Measurements from ENCODE around the gene TACSTD2. TPM values are rescaled to one million over a fixed set of nuclear protein-coding genes. Genes with fewer than 3 reads are reported as not detected.

Gene TACSTD2
- total RNA-seq, 1 experiment from 2014 or later: 31.9 TPM

GRCh38 chr1:58620259-58620658 is 43.2 kb upstream of the TACSTD2 start:
- POLR2A ChIA-PET: interaction anchor here (1.0 kb wide), 1 partner anchor 44 kb away, joined by 4 read pairs; no protein-coding TSS in a partner anchor
- H3K4me3 Mint-ChIP-seq (ENCODE audit: unreplicated experiment): peak overlapping the region; percentile 62

DNA sequence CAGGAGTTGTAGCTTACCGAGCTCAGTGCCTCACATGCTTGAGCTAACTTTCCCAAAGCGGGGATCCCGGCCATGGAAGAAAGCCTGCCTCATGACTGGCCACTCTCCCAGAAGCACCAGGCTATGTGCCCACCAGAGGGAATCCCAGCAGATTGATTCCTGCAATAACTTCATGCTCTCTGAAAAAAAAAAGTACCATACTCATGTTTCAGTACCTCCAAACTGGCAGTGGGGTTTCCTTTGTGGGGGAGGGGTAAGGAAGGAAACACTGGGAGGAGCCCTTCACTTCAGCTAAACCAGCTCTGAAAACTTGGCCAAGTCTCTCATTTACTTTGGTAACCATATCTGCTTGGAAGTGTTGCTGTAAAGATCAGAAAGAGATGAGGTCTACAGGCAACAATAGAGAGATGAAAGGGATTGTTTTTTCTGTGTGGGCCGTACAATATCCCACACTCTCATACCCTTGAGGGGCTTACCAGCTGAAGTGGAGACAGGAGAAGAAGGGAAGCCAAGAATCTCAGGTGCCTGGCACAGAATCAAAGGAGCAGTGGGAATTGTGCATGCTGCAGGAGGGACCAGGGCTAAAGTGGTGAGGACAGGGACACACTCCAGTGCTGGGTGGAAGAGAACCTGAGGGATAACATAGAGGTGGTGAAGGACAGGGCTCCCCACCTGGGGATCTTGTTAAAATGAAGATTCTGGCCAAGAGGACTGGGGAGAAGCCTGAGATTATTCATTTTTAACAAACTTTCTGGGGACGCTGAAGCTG is 42.4 kb upstream of the TACSTD2 start:
- H3K27me3 ChIP-seq (replicated peaks; ENCODE audit: control insufficient read depth, insufficient read depth, low read length): no peaks in the 10 kb centered on the region
- H3K4me1 ChIP-seq: peaks cover 27% of the 10 kb centered on the region
- no peak overlapping the region for H3K4me3 ChIP-seq (ENCODE audit: low read depth, low read length)
- H3K9me3 ChIP-seq: no peaks in the 10 kb centered on the region
- Mint-ChIP-seq H3K4me3 (ENCODE audit: unreplicated experiment) (peak overlapping the region; percentile 62), H3K27me3 (ENCODE audit: insufficient read depth, unreplicated experiment) (no peaks in the 10 kb centered on the region), H3K27ac (ENCODE audit: unreplicated experiment) (peak overlapping the region; percentile 95), H3K36me3 (ENCODE audit: insufficient read depth, unreplicated experiment) (peaks cover 8% of the 10 kb centered on the region), H3K4me1 (ENCODE audit: low read depth, unreplicated experiment) (peaks cover 42% of the 10 kb centered on the region), H3K9me3 (ENCODE audit: unreplicated experiment) (peaks cover 19% of the 10 kb centered on the region)
- ChIA-PET POLR2A (interaction anchor here (1.0 kb wide), 1 partner anchor 43 kb away, joined by 4 read pairs; no protein-coding TSS in a partner anchor), CTCF (no interaction called here)
- no peaks in the 10 kb centered on the region for H3K36me3 ChIP-seq (ENCODE audit: control insufficient read depth, insufficient read depth, low read length)
- TF ChIP-seq CTCF (IDR thresholded peaks at IDR 0.05; ENCODE audit: insufficient read depth in 1 of 2, low read depth in 1 of 2, low read length in 1 of 2, severe bottlenecking in 1 of 2, unreplicated experiment in 1 of 2): no peak
- intact Hi-C loops (cut with micrococcal nuclease; ENCODE audit: unreplicated experiment): loop anchor here (1.0 to 2.0 kb wide), 3 partner anchors 33 to 73 kb away; partner anchors contain the start of genes OMA1 and TACSTD2
- BruUV-seq (replicated peaks): no TSS peak
- no peak for DNase-seq

More at GRCh38 chr1:58620259-58620658, 43.2 kb upstream of the TACSTD2 start:
- Mint-ChIP-seq H3K27ac (ENCODE audit: unreplicated experiment) (peak overlapping the region; percentile 95), H3K27me3 (ENCODE audit: insufficient read depth, unreplicated experiment) (no peaks in the 10 kb centered on the region), H3K9me3 (ENCODE audit: unreplicated experiment) (peaks cover 15% of the 10 kb centered on the region), H3K36me3 (ENCODE audit: insufficient read depth, unreplicated experiment) (peaks cover 8% of the 10 kb centered on the region), H3K4me1 (ENCODE audit: low read depth, unreplicated experiment) (peaks cover 42% of the 10 kb centered on the region)
- intact Hi-C loops (cut with micrococcal nuclease; ENCODE audit: unreplicated experiment): loop anchor here (1.0 to 2.0 kb wide), 3 partner anchors 33 to 74 kb away; partner anchors contain the start of genes OMA1 and TACSTD2
- TF ChIP-seq CTCF (IDR thresholded peaks at IDR 0.05; ENCODE audit: insufficient read depth in 1 of 2, low read depth in 1 of 2, low read length in 1 of 2, severe bottlenecking in 1 of 2, unreplicated experiment in 1 of 2): no peak
- Histone ChIP-seq H3K27me3 (replicated peaks; ENCODE audit: control insufficient read depth, insufficient read depth, low read length) (no peaks in the 10 kb centered on the region), H3K9me3 (no peaks in the 10 kb centered on the region), H3K36me3 (ENCODE audit: control insufficient read depth, insufficient read depth, low read length) (no peaks in the 10 kb centered on the region), H3K4me1 (peaks cover 27% of the 10 kb centered on the region), H3K4me3 (ENCODE audit: low read depth, low read length) (no peak overlapping the region)
- no TSS peak for BruUV-seq (replicated peaks)
- peak; percentile 84 to 86 for DNase-seq
- CTCF ChIA-PET: no interaction called here

GRCh38 chr1:58618303-58618702 is 41.3 kb upstream of the TACSTD2 start:
- DNase-seq: no peak
- no peaks in the 10 kb centered on the region for H3K27me3 Mint-ChIP-seq (ENCODE audit: insufficient read depth, unreplicated experiment)

More at GRCh38 chr1:58618303-58618702, 41.3 kb upstream of the TACSTD2 start:
- Histone ChIP-seq H3K4me1 (peaks cover 27% of the 10 kb centered on the region), H3K9me3 (no peaks in the 10 kb centered on the region), H3K27me3 (replicated peaks; ENCODE audit: control insufficient read depth, insufficient read depth, low read length) (no peaks in the 10 kb centered on the region), H3K4me3 (ENCODE audit: low read depth, low read length) (no peak overlapping the region), H3K36me3 (ENCODE audit: control insufficient read depth, insufficient read depth, low read length) (no peaks in the 10 kb centered on the region)
- ChIA-PET CTCF (no interaction called here), POLR2A (no interaction called here)
- peaks cover 24% of the 10 kb centered on the region for H3K9me3 Mint-ChIP-seq (ENCODE audit: unreplicated experiment)
- peaks cover 42% of the 10 kb centered on the region for H3K4me1 Mint-ChIP-seq (ENCODE audit: low read depth, unreplicated experiment)
- TF ChIP-seq CTCF (IDR thresholded peaks at IDR 0.05; ENCODE audit: insufficient read depth in 1 of 2, low read depth in 1 of 2, low read length in 1 of 2, severe bottlenecking in 1 of 2, unreplicated experiment in 1 of 2): no peak
- H3K4me3 Mint-ChIP-seq (ENCODE audit: unreplicated experiment): no peak overlapping the region
- intact Hi-C loops (cut with micrococcal nuclease; ENCODE audit: unreplicated experiment): no loop called here
- H3K27ac Mint-ChIP-seq (ENCODE audit: unreplicated experiment): peak overlapping the region; percentile 21
- no TSS peak for BruUV-seq (replicated peaks)
- H3K36me3 Mint-ChIP-seq (ENCODE audit: insufficient read depth, unreplicated experiment): peaks cover 8% of the 10 kb centered on the region

Data from Caco-2 (cell line).